Neural cell (in vitro differentiated cells): Measurements from ENCODE around the gene GSTM1.

Experiments
- CTCF ChIP-seq: fragments of 450-650 bp; IDR thresholded peaks from 2 replicates; pipeline ENCODE4 v1.5.1; 2014; ENCODE audit warnings: antibody characterized with exemption, mild to moderate bottlenecking, moderate library complexity; ENCODE audit not compliant: poor library complexity, severe bottlenecking
- MXI1 ChIP-seq: fragments of 450-650 bp; conservative IDR thresholded peaks from 2 replicates; pipeline ENCODE4 v1.6.1; 2014; ENCODE audit warnings: antibody characterized with exemption, mild to moderate bottlenecking; ENCODE audit not compliant: poor library complexity, severe bottlenecking

- TF ChIP-seq CTCF = no peak
- no peak for TF ChIP-seq MXI1
These were observed 46.4 kb upstream of the GSTM1 start for GRCh38 chr1:109641078-109641740.
